Loucy (cell line): ENCODE results near the gene PTPRK.

Experiments
- H2AFZ ChIP-seq: fragments of 200-600 bp; sonication (generic); 2 replicates; pipeline ENCODE4 v1.6.0; 2016; ENCODE audit warnings: antibody characterized with exemption, mild to moderate bottlenecking, low read length, moderate library complexity
- H3F3A ChIP-seq: fragments of 200-600 bp; 2 replicates; pipeline ENCODE4 v1.6.0; 2016; ENCODE audit warnings: antibody characterized with exemption, low read depth, mild to moderate bottlenecking
- H3K27me3 ChIP-seq: fragments of 200-600 bp; sonication (generic); 2 replicates; pipeline ENCODE4 v1.6.1; 2014; ENCODE audit warnings: low read length, mild to moderate bottlenecking; ENCODE audit not compliant: insufficient read depth, poor library complexity, severe bottlenecking
- H3K36me3 ChIP-seq: fragments of 200-600 bp; sonication (generic); 2 replicates; pipeline ENCODE4 v1.6.1; 2016; ENCODE audit warnings: low read length; ENCODE audit not compliant: insufficient read depth
- H3K4me1 ChIP-seq: fragments of 200-600 bp; sonication (generic); 2 replicates; pipeline ENCODE4 v1.5.1; 2014; ENCODE audit warnings: low read length, mild to moderate bottlenecking; ENCODE audit not compliant: insufficient read depth, poor library complexity, severe bottlenecking
- H3K4me2 ChIP-seq: fragments of 200-600 bp; sonication (generic); 2 replicates; pipeline ENCODE4 v1.6.0; 2014; ENCODE audit warnings: antibody characterized with exemption, low read length, low read depth, mild to moderate bottlenecking; ENCODE audit not compliant: poor library complexity, severe bottlenecking
- H3K4me3 ChIP-seq: fragments of 200-600 bp; sonication (generic); 2 replicates; pipeline ENCODE4 v1.5.1; 2014; ENCODE audit warnings: low read length, mild to moderate bottlenecking, mixed read lengths; ENCODE audit not compliant: poor library complexity, severe bottlenecking
- H3K79me2 ChIP-seq: fragments of 200-600 bp; sonication (generic); 2 replicates; pipeline ENCODE4 v1.6.1; 2014; ENCODE audit warnings: low read length; ENCODE audit not compliant: insufficient read depth
- H3K9ac ChIP-seq: fragments of 200-600 bp; sonication (generic); 2 replicates; pipeline ENCODE4 v1.6.0; 2014; ENCODE audit warnings: mild to moderate bottlenecking, low read depth, low read length, moderate library complexity; ENCODE audit not compliant: poor library complexity, severe bottlenecking
- H3K9me2 ChIP-seq: fragments of 200-600 bp; sonication (generic); replicated peaks from 2 replicates; pipeline ENCODE4 v1.6.1; 2016; ENCODE audit warnings: low read depth, low read length, mixed read lengths
- H3K9me3 ChIP-seq: fragments of 200-600 bp; sonication (generic); 2 replicates; pipeline ENCODE4 v1.6.1; 2014; ENCODE audit warnings: mild to moderate bottlenecking, antibody characterized with exemption, low read length, low read depth; ENCODE audit not compliant: insufficient read depth
- H4K20me1 ChIP-seq: fragments of 200-600 bp; sonication (generic); 2 replicates; pipeline ENCODE4 v1.6.0; 2014; ENCODE audit warnings: antibody characterized with exemption, low read length, mild to moderate bottlenecking; ENCODE audit not compliant: insufficient read depth, poor library complexity, severe bottlenecking
- EZH2phosphoT487 ChIP-seq: fragments of 200-600 bp; IDR thresholded peaks from 2 replicates; pipeline ENCODE4 v1.6.1; 2018; ENCODE audit warnings: antibody characterized with exemption, mild to moderate bottlenecking, moderate library complexity, borderline replicate concordance
- TF ChIP-seq, protein P1 (sequence below): fragments of 200-600 bp; sonication (generic); conservative IDR thresholded peaks from 2 replicates; pipeline ENCODE4 v1.5.1; 2014; ENCODE audit warnings: mild to moderate bottlenecking, antibody characterized with exemption, low read length

The PTPRK gene

DNA sequence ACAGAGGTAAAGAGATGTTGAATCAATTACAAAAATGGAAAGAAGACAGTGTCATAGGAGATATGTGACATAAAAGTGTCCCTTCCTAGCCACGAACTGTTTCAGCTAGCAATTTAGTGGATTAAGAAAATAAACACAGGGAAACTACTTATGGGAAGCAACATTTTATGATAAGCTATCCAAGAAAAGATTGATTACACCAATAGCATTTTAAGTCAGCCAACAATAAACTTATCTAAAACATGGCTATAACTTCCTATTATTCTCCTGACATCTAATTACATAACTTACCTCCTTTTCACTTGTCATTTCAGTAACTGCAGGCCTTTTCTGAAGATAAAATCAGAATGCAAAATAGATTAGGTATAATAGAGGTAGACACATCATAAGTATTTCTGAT lies 111.4 kb downstream of the PTPRK start:
- TF ChIP-seq, protein P1, sequence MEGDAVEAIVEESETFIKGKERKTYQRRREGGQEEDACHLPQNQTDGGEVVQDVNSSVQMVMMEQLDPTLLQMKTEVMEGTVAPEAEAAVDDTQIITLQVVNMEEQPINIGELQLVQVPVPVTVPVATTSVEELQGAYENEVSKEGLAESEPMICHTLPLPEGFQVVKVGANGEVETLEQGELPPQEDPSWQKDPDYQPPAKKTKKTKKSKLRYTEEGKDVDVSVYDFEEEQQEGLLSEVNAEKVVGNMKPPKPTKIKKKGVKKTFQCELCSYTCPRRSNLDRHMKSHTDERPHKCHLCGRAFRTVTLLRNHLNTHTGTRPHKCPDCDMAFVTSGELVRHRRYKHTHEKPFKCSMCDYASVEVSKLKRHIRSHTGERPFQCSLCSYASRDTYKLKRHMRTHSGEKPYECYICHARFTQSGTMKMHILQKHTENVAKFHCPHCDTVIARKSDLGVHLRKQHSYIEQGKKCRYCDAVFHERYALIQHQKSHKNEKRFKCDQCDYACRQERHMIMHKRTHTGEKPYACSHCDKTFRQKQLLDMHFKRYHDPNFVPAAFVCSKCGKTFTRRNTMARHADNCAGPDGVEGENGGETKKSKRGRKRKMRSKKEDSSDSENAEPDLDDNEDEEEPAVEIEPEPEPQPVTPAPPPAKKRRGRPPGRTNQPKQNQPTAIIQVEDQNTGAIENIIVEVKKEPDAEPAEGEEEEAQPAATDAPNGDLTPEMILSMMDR, result no peak
- no peak for TF ChIP-seq EZH2phosphoT487
- no peaks in the 10 kb centered on the region for H3K9me3 ChIP-seq
- no peak overlapping the region for H3K4me3 ChIP-seq

DNA sequence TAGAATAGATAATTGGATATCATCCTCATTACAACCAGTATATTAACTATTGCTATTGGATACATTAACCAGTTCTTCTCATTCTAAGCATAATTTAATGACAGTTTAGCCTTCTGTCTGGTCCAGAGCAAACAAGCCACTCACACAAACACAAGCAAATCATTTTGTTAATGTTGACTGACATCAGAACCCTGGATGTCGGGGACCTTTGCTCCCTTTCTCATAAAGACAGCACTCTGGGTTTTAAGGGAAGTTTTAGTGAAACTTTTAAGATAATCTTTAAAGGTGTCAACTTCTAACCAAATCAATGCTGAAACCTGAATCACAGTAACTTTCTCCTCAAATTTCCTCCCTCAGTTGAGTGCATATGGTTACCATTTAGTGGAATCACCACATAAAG lies 113.9 kb downstream of the PTPRK start:
- H3K9ac ChIP-seq, result no peak overlapping the region
- H4K20me1 ChIP-seq, result no peaks in the 10 kb centered on the region
- H3K9me3 ChIP-seq, result no peaks in the 10 kb centered on the region
- H3K4me1 ChIP-seq, result peaks cover 4% of the 10 kb centered on the region
- no peaks in the 10 kb centered on the region for H3K36me3 ChIP-seq
- H3K4me3 ChIP-seq, result no peak overlapping the region
- no peak overlapping the region for H2AFZ ChIP-seq
- H3K9me2 ChIP-seq, result no peaks in the 10 kb centered on the region
- no peaks in the 10 kb centered on the region for H3K27me3 ChIP-seq
- H3F3A ChIP-seq, result no peaks in the 10 kb centered on the region
- TF ChIP-seq, protein P1, result no peak
- no peak for TF ChIP-seq EZH2phosphoT487
- no peak overlapping the region for H3K4me2 ChIP-seq
- H3K79me2 ChIP-seq, result no peaks in the 10 kb centered on the region

More for the DNA sequence above, 111.4 kb downstream of the PTPRK start:
- Histone ChIP-seq H2AFZ (no peak overlapping the region), H3K27me3 (no peaks in the 10 kb centered on the region), H3K36me3 (no peaks in the 10 kb centered on the region), H3K9me2 (no peaks in the 10 kb centered on the region), H4K20me1 (no peaks in the 10 kb centered on the region), H3K79me2 (no peaks in the 10 kb centered on the region), H3K4me2 (no peak overlapping the region), H3K4me1 (peaks cover 4% of the 10 kb centered on the region), H3F3A (no peaks in the 10 kb centered on the region), H3K9ac (no peak overlapping the region)

DNA sequence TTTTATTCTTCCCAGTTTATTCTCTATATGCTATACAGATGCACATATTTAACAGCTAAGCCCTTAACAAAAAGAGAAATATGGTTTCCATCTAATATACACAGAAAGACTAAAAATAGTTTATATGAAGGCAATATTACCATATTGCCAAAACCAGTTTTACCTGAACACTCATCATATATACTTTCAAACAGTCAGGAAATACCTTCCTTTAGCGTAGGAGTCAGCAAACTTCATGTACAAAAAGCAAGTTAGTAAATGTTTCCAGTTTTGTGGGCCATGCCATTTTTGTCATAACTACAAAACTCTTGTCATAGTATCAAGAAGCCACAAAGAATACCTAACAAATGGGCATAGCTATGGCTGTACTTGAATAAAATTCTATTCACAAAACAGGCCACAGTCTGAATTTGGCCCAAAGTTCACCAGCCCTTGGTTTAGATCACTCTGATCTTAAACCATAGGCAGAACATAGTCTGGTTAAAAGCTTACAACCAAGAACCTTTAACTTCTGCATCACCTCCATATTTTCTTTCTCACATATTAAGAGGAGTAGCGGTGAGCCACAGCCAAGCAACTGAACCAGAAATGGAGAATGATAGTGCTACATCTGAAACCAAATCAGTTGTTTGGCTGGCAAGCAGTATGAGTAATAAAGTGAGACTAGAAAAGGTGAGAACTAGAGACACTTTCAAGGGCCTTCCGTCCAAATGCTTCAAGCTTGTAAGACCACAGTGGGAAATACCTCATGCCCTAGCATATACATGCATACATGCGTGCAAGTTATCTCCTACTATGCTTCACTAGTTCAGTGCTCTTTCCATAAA lies 116.6 kb downstream of the PTPRK start:
- H3K4me3 ChIP-seq, result no peak overlapping the region
- H3K79me2 ChIP-seq, result no peaks in the 10 kb centered on the region
- H3K9ac ChIP-seq, result no peak overlapping the region
- no peak for TF ChIP-seq EZH2phosphoT487
- TF ChIP-seq, protein P1, result no peak
- no peaks in the 10 kb centered on the region for H3K9me3 ChIP-seq
- no peaks in the 10 kb centered on the region for H4K20me1 ChIP-seq
- H3K9me2 ChIP-seq, result no peaks in the 10 kb centered on the region
- H3F3A ChIP-seq, result no peaks in the 10 kb centered on the region
- H3K4me1 ChIP-seq, result no peaks in the 10 kb centered on the region
- H3K4me2 ChIP-seq, result no peak overlapping the region
- H2AFZ ChIP-seq, result no peak overlapping the region
- H3K36me3 ChIP-seq, result no peaks in the 10 kb centered on the region
- H3K27me3 ChIP-seq, result no peaks in the 10 kb centered on the region
